NT2/D1 (cell line): ENCODE data around the gene EPHB2.

Source experiments
- YY1 ChIP-seq: IDR thresholded peaks from 2 replicates; pipeline ENCODE4 v1.6.1; 2011; ENCODE audit not compliant: insufficient read length, insufficient read depth
- ZNF274 ChIP-seq: IDR thresholded peaks from 2 replicates; pipeline ENCODE4 v1.6.1; 2011; ENCODE audit warnings: mild to moderate bottlenecking, low read depth, low read length

DNA sequence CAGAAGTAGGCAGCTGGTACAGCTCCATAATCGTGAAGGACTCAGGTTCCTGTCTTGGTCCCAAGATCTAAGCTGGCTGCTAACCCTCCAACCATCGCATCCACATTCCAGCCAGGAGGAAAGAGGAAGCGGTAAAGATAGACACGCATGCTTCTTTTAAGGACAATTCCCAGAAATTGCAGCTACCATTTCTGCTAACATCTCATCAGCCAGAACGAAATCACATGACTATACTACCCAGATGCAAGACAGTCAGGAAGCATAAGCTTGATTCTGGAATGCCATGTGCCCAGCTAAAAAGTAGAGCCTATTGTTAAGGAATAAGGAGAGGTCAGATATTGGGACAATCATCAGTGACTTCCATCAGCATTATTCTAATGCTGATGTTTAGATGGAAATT, 110.4 kb downstream of the EPHB2 start:
- no peak for TF ChIP-seq ZNF274
- TF ChIP-seq YY1, result no peak
